GM19463 (cell line): ENCODE results near the gene BBS4.
"Not testable (repeated sequence)": the region's sequence is repeated elsewhere in the genome, so short reads cannot be mapped to it uniquely, and the experiment has no call there.

Experiments
- ATAC-seq: cut with Tn5 transposase; IDR thresholded peaks from one replicate; pipeline ENCODE4 v1.9.1; 2021; ENCODE audit warnings: mild to moderate bottlenecking, moderate library complexity; ENCODE audit not compliant: unreplicated experiment

The BBS4 gene

DNA sequence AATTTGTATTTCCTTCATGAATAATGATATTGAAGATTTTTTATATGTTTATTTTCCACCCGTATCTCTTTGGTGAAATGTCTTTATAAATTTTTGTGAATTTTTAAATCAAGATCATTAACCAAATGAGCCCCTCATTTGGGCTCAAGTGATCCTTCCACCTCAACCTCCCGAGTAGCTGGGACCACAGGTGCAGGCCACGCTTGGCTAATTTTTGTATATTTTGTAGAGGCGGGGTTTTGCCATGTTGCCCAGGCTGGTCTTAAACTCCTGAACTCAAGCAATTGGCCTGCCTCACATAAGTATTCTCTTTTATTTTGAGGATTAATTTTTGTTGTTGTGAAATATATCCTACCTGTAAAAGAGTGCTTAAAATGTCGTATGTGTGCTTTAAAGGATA is 4.9 kb downstream of the BBS4 start:
- no peak for ATAC-seq

DNA sequence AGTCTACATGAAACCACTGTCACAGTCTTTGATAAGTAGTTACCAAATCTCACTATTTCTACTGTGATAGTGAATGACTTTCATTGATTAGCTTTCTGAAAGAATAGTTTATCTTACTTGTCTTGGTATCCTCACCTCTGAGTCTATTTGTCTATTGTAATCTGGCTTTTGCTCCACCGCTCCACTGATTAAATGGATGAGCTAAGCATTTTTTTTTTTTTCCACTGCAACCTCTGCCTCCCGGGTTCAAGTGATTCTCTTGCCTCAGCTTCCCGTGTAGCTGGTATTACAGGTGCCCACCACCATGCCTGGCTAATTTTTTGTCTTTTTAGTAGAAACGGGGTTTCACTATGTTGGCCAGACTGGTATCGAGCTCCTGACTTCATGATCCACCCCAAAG is 12.9 kb downstream of the BBS4 start:
- no peak for ATAC-seq

DNA sequence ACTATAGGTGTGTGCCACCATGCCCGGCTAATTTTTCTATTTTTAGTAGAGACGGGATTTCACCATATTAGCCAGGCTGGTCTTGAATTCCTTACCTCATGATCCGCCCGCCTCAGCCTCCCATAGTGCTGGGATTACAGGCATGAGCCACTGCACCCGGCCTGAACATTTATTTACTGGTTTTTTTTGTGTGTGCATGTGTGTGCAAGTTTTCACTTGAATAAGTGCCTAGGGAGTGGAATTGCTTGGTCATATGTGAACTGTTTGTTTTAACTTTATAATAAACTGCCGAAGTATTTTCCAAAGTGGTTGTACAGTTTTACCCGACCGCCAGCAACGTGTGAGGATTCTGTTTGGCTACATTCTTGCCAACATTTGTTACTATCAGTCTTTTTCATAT is 14.1 kb downstream of the BBS4 start:
- no peak for ATAC-seq

DNA sequence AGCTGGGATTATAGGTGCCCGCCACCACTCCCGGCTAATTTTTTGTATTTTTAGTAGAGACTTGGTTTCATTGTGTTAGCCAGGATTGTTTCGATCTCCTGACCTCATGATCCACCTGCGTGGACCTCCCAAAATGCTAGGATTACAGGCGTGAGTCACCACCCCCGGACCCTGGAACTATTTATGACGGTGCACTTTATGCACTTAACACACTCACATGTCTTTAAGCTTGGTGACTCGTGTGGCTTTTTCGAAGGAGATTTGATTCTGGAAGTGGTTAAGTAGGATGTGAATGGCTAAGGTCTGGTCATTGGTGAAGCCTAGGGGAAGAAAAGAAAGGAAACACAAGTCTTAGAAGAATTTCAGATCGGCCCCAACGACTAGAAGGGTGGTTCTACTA is 20.3 kb downstream of the BBS4 start:
- ATAC-seq: no peak

DNA sequence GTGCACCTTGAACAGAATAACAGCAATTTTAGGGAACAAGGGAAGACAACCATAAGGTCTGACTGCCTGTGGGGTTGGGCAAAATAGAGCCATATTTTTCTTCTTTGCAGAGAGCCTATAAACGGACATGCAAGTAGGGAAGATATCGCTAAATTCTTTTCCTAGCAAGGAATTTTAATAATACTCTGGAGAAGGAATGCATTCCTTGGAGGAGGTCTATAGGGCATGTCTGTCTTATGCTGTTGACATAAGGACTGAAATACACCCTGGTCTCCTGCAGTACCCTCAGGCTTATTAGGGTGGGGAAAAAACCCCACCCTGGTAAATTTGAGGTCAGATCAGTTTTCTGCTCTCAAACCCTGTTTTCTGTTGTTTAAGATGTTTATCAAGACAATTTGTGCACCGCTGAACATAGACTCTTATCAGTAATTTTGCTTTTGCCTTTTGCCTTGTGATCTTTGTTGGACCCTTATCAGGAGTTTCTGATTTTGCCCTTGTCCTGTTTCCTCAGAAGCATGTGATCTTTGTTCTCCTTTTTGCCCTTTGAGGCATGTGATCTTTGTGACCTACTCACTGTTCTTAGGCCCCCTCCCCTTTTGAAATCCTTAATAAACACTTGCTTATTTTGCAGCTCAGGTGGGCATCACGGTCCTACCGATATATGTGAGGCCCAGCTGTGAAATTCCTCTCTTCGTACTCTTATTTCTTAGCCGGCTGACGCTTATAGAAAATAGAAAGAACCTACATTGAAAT is 22.7 kb downstream of the BBS4 start:
- not testable (repeated sequence) for ATAC-seq

DNA sequence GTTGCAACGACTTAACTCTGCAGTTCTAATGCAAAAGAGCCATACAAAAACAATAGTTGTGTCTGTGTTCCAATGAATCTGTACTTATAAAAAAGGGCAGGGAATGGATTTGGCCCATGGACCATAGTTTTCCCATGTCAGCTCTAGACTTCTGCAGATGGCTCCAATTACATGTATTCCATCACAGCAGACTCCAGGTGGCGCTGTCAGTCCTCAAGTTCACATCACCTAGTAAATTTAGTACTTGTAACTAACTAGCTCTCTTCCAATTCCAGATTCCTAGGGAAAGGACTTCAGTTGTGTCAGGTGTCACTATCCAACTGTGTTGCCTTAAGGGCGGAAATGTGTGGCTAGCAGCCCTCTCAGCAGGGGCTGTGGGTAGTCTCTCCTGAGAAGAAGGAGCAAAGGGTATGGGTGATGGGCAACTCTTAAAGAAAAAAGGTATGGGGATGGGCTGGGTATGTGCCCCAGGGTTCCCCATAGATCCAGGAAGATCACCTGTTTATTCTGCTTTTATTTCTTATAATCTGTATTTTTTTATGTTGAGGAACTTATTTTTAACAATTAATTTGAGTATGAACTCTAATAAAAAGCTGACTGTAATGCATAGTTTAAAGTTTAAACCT is 36.2 kb downstream of the BBS4 start:
- no peak for ATAC-seq

DNA sequence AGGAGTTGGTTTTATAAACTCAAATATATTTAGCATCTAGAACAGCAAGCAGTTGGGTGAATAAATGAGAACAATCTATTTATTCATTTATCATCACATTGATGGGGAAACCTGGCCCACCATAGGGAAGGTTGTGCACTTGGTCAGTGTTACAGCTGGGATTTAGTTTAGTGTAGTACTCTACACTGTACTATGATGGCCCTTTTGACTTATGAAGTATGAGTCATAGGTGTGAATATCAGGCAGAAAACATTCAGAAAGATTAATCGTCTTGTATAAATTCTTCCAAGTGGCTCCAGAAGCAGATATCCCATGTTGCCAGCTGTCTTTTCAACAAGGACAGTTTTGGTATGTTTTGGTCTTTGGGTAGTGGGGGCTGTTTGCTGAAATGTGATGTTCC is 38.0 kb downstream of the BBS4 start:
- ATAC-seq: no peak

DNA sequence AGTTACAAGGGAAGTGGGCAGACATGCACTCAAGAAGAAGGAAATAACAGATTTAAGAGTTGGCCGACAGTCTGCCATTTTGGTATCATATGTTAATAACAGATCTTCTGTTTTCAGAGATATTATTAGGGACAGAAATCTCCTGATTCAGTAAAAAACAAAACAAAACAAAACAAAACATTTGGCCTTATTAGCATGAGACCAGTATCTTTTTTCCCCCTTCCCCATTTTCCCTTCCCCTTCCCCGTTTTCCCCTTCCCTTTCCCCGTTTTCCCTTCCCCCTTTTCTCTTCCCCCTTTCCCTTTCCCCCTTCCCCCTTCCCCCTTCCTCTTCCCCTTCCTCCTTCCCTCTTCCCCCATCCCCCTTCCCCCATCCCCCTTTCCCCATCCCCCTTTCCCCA is 39.4 kb downstream of the BBS4 start:
- ATAC-seq: no peak

DNA sequence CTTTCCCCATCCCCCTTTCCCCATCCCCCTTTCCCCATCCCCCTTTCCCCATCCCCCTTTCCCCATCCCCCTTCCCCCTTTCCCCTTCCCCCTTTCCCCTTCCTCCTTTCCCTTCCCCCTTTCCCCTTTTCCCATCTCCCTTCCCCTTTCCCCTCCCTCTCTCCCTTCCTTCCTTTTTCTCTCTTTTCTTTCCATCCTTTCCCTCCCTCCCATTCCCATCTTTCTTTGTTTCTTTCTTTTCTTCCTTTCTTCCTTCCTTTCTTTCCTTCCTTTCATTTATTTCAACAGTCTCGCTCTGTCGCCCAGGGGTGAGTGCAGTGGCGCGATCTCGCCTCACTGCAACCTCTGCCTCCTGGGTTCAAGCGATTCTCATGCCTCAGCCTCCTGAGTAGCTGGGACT is 39.8 kb downstream of the BBS4 start:
- not testable (repeated sequence) for ATAC-seq

DNA sequence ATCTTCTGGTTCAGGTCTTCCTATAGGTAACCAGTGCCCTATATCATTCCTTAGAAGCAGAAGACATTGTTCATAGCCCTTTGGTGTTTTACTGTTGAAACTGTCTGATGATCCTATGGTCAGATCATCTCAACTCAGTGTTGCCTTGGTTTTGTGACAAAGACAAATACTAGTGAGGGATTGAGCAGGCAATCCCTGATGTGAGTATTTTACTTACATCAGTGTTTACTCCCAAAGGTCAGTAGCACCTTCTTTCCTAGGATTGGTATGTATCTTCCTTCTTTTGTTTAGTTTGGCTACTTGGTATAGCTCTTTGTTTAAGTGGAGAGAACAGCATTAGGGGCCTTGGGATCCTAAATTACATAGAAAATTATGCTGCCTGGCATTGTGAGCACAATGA is 41.1 kb downstream of the BBS4 start:
- no peak for ATAC-seq

DNA sequence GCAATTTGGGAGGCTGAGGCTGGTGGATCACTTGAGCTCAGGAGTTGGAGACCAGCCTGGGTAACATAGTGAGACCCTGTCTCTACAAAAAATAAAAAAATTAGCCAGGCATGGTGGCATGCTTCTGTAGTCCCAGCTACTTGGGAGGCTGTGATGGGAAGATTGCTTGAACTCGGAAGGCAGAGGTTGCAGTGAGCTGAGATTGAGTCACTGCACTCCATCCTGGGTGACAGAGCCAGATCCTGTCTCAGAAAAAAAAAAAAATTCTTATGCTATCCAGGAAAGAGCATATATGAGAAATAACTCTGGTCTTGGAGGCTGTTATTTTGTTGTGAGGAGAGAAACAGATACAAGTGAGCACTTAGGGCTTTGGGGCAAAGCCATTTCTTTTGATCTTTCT is 42.2 kb downstream of the BBS4 start:
- ATAC-seq: not testable (repeated sequence)

DNA sequence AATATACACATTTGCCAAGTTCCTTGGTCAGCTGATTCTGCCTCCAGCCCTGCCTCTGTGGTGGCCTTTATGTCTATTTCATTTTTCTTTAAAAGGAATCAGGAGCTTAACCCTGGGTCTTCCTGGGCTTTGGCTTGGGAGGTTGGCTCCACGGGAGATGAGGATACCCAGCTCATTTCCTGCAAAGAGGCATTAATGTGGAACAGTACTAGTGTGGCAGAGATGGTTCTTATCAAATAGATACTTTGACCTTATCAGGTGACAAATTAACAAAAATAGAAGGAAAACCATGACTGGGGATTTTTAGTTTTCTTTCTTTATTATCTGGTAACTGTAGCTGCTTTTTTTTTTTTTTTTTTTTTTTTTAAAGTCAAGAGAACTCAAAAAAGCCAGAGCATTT is 42.8 kb downstream of the BBS4 start:
- ATAC-seq: no peak

DNA sequence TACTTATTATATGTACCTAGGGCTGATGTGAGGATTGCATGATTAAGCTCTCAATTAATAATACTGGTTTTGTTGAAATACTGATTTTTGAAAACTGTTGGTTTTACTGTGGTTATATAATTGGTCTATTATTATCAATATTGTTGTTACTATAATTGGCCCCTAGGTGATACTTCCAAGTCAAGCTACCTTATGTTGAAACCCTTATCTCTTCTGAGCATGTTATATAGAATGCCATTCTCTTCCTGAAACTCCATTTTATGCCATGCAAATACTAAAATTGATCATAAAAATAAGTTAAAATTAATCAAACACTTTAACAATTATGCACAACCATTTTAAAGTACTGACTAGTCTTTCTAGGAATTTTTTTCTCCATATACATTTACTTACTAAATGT is 46.1 kb downstream of the BBS4 start:
- ATAC-seq: no peak

DNA sequence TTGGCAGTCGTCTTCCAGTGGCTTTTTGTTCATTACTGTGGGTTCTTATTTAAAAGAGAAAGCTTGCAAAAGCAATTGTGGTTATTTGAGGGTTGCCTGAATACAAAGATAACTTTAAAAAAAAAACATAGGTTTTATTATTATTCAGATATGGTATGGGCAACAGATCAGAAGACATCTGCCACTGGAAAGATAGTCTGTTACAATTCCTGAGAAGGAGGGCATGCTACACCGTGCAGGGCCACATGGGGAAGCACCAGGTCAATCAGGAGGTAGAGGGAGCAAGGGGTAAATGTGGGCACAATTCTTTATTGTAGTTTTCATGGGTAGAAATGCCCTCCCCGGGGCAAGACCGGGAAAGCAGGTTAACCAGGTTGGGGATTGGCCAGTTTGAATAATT is 46.5 kb downstream of the BBS4 start:
- ATAC-seq: no peak

DNA sequence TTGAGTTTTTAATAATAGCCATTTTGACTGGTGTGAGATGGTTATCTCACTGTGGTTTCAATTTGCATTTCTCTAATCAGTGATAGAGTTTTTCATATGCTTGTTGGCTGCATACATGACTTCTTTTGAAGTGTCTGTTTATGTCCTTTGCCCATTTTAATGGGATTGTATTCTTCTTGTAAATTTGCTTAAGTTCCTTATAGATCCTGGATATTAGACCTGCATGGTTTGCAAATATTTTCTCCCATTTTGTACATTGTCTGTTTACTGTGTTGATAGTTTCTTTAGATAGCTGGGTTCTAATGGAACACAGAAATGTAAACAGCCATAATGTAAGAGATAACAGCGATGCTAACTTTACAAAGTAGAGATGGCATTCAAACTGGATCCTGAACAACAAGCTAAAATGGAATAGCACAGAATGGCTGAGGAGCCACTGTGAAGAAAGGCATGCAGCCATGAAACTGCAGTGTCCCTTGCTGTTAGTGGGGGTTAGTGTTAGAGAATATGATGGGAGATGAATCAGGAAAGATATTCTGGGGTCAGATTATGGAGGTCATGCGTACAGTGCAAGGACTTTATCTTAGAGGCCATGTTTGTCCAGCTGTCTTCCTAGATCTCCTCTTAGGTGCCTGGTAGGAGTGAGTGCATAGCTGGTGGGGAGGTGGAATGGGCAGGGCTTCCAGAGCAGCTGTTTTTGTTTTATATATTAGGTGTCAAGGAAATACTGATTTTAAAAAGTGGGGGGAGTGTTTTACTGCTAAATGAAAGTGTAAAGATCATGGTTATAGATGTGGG is 48.1 kb downstream of the BBS4 start:
- ATAC-seq: no peak

DNA sequence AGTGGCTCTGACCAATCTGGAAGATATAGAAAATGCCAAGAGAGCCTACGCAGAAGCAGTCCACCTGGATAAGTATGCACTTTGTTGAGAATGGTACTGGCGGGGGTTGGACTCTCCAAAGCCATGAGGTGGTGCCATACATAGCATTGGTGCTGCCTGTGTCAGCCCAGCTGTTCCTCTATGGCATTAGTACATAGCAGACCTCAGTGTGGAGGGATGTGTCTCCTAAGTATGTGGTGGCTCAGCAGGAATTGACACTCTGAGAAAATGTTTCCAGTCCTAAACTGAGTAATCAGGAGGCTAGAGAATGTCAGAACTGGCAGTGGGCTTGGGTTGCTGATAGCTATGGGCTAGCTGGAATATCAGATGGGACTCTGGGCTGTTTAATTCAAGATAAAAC is 49.1 kb downstream of the BBS4 start:
- no peak for ATAC-seq

DNA sequence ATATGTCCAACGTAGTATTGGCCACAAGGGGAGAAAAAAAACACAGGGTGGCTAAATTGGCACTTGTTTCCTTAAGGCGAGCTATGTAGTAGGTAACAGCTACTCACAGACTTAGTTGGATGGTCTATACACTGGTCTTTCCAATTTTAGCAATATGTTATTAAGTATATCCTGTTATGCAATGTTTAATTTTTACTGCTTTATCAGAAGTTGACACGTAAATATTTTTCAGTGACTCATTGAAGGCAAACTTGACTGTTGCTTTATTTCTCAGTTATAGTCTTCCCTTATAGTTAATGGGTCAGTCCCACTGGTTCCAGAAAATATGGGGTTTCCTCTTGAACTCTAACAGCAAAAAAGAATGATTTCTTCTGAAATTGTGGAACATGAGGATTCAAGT is 51.1 kb downstream of the BBS4 start:
- no peak for ATAC-seq

DNA sequence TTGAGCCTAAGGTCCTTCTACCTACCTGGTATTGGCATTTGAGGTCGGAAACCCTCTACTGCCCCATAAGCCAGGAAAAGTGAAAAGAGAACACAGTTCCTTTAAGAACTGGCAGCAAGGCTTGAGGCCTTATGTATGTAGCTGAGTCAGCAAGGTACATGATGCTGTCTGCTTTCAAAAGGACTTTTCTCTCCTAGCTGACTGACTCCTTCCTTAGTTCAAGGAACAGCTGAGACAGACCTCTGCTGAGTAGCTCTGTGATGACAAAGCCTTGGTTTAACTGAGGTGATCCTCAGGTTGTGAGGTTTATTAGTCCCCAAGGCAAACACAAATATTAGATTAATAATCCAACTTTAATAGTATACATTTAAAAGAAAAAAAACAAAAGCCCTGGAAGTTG is 51.7 kb downstream of the BBS4 start:
- ATAC-seq: no peak

DNA sequence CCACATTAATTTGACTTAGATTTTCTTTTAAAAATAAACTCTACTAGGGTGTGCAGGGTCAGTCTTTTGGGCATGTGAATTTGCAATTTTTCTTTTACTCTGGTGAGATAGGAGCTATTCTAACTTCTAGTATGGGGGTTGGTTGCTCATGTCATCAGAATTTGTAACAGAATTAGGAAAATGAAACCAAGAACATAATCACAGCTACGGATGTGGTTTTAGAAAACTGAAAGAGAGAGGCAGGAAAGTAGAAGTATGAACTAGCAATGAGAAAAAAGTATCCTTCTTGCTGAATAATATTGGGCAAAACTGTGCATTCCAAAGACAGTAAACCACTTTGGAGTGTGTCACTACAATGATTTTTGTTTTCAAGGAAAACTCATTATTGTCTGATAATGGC is 54.2 kb downstream of the BBS4 start:
- peak; percentile 60 for ATAC-seq

DNA sequence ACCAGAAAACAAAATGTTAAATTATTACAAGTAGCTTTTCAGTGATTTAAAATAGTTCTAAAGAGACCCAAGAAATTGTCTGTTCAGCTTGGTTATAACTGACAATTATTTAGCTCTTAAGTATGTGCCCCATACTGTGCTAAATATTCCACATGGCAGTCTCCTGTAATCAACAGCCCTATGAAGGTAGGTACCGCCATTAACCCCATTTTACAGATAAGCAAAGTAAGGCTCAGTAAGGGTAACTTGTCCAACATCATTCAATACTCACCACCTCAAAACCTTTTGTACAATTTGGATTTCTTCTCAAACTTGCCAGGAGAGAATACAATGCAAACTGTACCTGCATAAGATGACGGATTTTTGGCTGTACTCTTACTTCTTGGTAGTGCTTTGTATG is 63.7 kb downstream of the BBS4 start:
- ATAC-seq: no peak

DNA sequence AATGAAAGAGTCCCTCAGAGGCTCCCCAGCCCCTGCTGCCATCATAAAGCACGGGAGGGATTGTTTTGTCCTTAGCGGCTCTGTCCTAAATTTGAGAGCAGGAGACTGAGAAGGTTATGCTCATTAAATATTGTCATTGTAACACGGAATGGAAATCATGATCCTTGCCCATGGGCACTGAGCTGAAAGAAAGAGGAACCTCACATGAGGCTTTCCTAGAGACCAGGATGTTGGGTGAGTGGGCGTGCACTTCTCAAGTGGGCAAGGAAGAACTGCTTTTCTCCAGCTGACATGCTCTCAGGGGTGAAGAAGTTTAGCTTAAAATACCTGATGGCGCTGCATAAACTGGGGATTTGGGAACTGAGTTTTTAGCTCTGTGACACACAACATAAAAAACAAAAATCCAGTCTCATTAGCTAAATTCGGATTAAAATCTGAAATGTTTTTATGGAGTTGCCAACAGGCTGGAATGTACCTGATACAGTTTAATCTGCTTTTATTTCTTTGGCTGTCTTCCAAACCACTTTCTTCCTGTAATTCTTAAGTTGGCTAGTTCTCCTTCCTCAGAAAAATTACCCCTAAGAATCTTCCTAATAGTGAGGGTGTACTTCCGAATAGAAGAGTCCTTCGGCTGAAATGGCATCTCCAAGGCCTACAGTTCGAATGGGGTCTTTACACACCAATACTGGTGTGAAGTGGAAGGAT is 65.9 kb downstream of the BBS4 start:
- no peak for ATAC-seq
